Uterus (tissue), 2 donors: ENCODE data around the gene ZFYVE1.

Experiments used
- POLR2A ChIP-seq, 2 donors: fragments of 450-650 bp; IDR thresholded peaks; one replicate each; pipeline ENCODE4 v1.6.1; 2016; ENCODE audit warnings: antibody characterized with exemption in 2 of 2, mild to moderate bottlenecking in 1 of 2, moderate library complexity in 1 of 2
- TF ChIP-seq, protein P1 (sequence below), 4 experiments: fragments of 200-600 bp in 2 of 4; fragments of 450-650 bp in 2 of 4; sonication (generic) in 2 of 4; IDR thresholded peaks; one replicate each; pipeline ENCODE4 v1.5.1; 2016 to 2019; ENCODE audit warnings: antibody characterized with exemption in 4 of 4, mild to moderate bottlenecking in 2 of 4, moderate library complexity in 1 of 4

DNA sequence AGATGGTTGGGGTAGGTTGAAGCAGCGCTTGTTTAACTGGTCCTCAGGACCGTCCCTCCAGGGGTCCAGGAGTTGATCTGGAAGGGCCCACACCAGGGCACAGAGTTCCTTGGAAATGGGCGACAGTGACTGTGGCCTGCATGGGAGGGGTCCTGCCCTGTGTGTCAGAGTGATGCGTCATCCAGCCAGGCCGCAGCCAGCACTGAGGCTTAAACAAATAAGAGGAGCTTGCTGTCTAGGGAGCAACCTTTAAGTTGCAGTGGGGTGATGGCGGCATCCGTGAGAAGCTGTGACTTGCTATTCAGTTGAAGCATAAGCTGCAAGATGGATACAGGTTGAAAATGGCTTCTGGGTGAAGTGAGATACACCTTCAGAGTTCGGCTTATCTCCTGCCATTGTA, 80.4 kb downstream of the ZFYVE1 start:
- TF ChIP-seq, protein P1, sequence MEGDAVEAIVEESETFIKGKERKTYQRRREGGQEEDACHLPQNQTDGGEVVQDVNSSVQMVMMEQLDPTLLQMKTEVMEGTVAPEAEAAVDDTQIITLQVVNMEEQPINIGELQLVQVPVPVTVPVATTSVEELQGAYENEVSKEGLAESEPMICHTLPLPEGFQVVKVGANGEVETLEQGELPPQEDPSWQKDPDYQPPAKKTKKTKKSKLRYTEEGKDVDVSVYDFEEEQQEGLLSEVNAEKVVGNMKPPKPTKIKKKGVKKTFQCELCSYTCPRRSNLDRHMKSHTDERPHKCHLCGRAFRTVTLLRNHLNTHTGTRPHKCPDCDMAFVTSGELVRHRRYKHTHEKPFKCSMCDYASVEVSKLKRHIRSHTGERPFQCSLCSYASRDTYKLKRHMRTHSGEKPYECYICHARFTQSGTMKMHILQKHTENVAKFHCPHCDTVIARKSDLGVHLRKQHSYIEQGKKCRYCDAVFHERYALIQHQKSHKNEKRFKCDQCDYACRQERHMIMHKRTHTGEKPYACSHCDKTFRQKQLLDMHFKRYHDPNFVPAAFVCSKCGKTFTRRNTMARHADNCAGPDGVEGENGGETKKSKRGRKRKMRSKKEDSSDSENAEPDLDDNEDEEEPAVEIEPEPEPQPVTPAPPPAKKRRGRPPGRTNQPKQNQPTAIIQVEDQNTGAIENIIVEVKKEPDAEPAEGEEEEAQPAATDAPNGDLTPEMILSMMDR (IDR thresholded peaks at IDR 0.05) = no peak
- TF ChIP-seq POLR2A (IDR thresholded peaks at IDR 0.05) = no peak
